ENCODE data around the gene LRIG1. TPM values are rescaled to one million over a fixed set of nuclear protein-coding genes. Genes with fewer than 3 reads are reported as not detected.

Gene LRIG1
- total RNA-seq, 1 donor from 2014 or later = 111 TPM

- Mint-ChIP-seq H3K4me3 (ENCODE audit: unreplicated experiment) (no peak overlapping the region), H3K9me3 (ENCODE audit: low read depth) (no peaks in the 10 kb centered on the region), H3K27me3 (ENCODE audit: low read depth) (no peaks in the 10 kb centered on the region), H3K36me3 (ENCODE audit: low read depth) (no peaks in the 10 kb centered on the region), H3K4me1 (ENCODE audit: low read depth) (peaks cover 5% of the 10 kb centered on the region), H3K27ac (ENCODE audit: unreplicated experiment) (no peak overlapping the region)
- DNase-seq (ENCODE audit: low spot score) = no peak
- TF ChIP-seq, protein P1, sequence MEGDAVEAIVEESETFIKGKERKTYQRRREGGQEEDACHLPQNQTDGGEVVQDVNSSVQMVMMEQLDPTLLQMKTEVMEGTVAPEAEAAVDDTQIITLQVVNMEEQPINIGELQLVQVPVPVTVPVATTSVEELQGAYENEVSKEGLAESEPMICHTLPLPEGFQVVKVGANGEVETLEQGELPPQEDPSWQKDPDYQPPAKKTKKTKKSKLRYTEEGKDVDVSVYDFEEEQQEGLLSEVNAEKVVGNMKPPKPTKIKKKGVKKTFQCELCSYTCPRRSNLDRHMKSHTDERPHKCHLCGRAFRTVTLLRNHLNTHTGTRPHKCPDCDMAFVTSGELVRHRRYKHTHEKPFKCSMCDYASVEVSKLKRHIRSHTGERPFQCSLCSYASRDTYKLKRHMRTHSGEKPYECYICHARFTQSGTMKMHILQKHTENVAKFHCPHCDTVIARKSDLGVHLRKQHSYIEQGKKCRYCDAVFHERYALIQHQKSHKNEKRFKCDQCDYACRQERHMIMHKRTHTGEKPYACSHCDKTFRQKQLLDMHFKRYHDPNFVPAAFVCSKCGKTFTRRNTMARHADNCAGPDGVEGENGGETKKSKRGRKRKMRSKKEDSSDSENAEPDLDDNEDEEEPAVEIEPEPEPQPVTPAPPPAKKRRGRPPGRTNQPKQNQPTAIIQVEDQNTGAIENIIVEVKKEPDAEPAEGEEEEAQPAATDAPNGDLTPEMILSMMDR (IDR thresholded peaks at IDR 0.05) = no peak
These were observed 37.6 kb upstream of the LRIG1 start for GRCh38 chr3:66538390-66538789.

DNA sequence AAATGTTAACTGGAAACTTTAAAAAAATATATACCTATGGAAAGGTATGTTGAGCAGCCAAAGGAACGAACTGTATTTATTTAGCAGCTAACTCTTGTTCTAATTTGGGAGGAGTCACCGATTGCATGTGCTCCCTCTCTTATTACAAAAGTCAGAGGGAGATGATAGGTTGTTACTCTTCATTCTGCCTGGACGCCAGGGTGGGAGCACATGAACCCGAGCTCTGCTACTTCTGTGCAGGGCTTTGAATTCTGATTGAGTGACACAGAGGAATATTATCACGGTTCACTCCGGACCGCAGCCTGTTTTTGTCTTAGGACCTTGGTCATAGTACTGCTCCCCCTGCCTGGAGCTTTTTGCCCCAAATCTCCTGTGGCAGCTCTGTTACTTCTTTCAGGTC is 36.9 kb upstream of the LRIG1 start:
- no peak for DNase-seq (ENCODE audit: low spot score)
- Mint-ChIP-seq H3K27me3 (ENCODE audit: low read depth) (no peaks in the 10 kb centered on the region), H3K4me1 (ENCODE audit: low read depth) (peaks cover 5% of the 10 kb centered on the region), H3K27ac (ENCODE audit: unreplicated experiment) (no peak overlapping the region), H3K9me3 (ENCODE audit: low read depth) (no peaks in the 10 kb centered on the region), H3K4me3 (ENCODE audit: unreplicated experiment) (no peak overlapping the region), H3K36me3 (ENCODE audit: low read depth) (no peaks in the 10 kb centered on the region)
- TF ChIP-seq, protein P1 (IDR thresholded peaks at IDR 0.05) = no peak

DNA sequence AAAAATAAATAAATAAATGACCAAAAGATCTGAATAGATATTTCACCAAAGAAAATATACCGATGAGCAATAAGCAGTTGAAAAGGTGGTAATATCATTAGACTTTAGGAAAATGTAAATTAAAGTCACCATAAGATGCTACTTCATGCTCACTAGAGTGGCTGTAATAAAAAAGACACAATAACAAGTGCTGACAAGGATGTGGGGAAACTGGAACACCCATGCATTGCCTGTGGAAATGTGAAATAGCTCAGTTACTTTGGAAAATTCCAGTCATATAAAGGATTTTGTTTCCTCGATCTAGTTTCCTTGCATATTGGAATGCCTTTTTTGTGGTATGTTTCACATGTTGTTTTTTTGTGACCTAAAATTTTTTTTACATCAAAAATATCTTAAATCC is 36.0 kb upstream of the LRIG1 start:
- H3K27ac Mint-ChIP-seq (ENCODE audit: unreplicated experiment) = no peak overlapping the region
- H3K4me1 Mint-ChIP-seq (ENCODE audit: low read depth) = peaks cover 5% of the 10 kb centered on the region
- no peaks in the 10 kb centered on the region for H3K9me3 Mint-ChIP-seq (ENCODE audit: low read depth)
- TF ChIP-seq, protein P1 (IDR thresholded peaks at IDR 0.05) = no peak
- DNase-seq (ENCODE audit: low spot score) = no peak
- no peaks in the 10 kb centered on the region for H3K27me3 Mint-ChIP-seq (ENCODE audit: low read depth)
- no peak overlapping the region for H3K4me3 Mint-ChIP-seq (ENCODE audit: unreplicated experiment)
- H3K36me3 Mint-ChIP-seq (ENCODE audit: low read depth) = no peaks in the 10 kb centered on the region

GRCh38 chr3:66534304-66534845 is 33.6 kb upstream of the LRIG1 start:
- Mint-ChIP-seq H3K36me3 (ENCODE audit: low read depth) (no peaks in the 10 kb centered on the region), H3K4me3 (ENCODE audit: unreplicated experiment) (no peak overlapping the region), H3K9me3 (ENCODE audit: low read depth) (no peaks in the 10 kb centered on the region), H3K27ac (ENCODE audit: unreplicated experiment) (no peak overlapping the region), H3K4me1 (ENCODE audit: low read depth) (peaks cover 5% of the 10 kb centered on the region), H3K27me3 (ENCODE audit: low read depth) (no peaks in the 10 kb centered on the region)
- no peak for DNase-seq (ENCODE audit: low spot score)
- TF ChIP-seq, protein P1 (IDR thresholded peaks at IDR 0.05) = no peak

DNA sequence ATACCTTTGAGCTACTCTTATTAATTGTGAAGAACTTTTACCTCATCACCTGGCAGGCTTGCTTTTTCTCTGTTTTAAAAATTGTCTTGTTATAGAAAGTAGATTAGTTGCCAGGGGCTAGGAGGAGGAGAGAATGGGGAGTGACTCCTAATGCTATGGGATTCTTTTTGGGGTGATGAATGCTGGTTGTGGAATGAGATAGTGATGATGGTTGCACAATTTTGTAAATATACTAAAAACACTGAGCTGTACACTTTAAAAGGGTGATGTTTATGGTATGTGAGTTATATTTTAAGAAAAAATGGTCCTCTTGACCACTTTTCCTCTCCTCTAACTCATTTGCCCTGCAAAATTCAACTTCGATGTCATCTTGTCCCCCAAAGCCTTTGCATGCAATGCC is 31.8 kb upstream of the LRIG1 start:
- Mint-ChIP-seq H3K27ac (ENCODE audit: unreplicated experiment) (no peak overlapping the region), H3K4me3 (ENCODE audit: unreplicated experiment) (no peak overlapping the region), H3K4me1 (ENCODE audit: low read depth) (no peaks in the 10 kb centered on the region), H3K9me3 (ENCODE audit: low read depth) (peaks cover 2% of the 10 kb centered on the region), H3K36me3 (ENCODE audit: low read depth) (no peaks in the 10 kb centered on the region), H3K27me3 (ENCODE audit: low read depth) (no peaks in the 10 kb centered on the region)
- DNase-seq (ENCODE audit: low spot score) = no peak
- TF ChIP-seq, protein P1 (IDR thresholded peaks at IDR 0.05) = no peak
